OCI-LY3 (cell line): ENCODE measurements around the gene CNGB1.

Experiments
- H2AFZ ChIP-seq: fragments of 200-600, 300-600 bp; shearing (Covaris generic); 2 replicates; pipeline ENCODE4 v1.6.0; 2014; ENCODE audit warnings: antibody characterized with exemption, low read depth, low read length
- H3K27ac ChIP-seq: fragments of 200-600, 300-600 bp; sonication (generic); 2 replicates; pipeline ENCODE4 v1.5.1; 2014; ENCODE audit warnings: mild to moderate bottlenecking, low read length, moderate library complexity, mixed read lengths
- H3K27me3 ChIP-seq: fragments of 200-600, 300-600 bp; sonication (generic); 2 replicates; pipeline ENCODE4 v1.6.1; 2014; ENCODE audit warnings: low read depth, low read length, mixed read lengths
- H3K36me3 ChIP-seq: fragments of 200-600, 300-600 bp; sonication (generic); replicated peaks from 2 replicates; pipeline ENCODE3; 2014; ENCODE audit warnings: low read depth, low read length, mixed read lengths
- H3K4me1 ChIP-seq: fragments of 300-600, 200-600 bp; sonication (generic); 2 replicates; pipeline ENCODE4 v1.6.1; 2014; ENCODE audit warnings: low read length, mixed read lengths
- H3K4me2 ChIP-seq: fragments of 200-600, 300-600 bp; sonication (generic); 2 replicates; pipeline ENCODE4 v1.6.1; 2014; ENCODE audit warnings: low read length, mixed read lengths
- H3K4me3 ChIP-seq: fragments of 300-600, 200-600 bp; sonication (generic); 2 replicates; pipeline ENCODE4 v1.5.1; 2014; ENCODE audit warnings: antibody characterized with exemption, mild to moderate bottlenecking, low read length, moderate library complexity
- H3K79me2 ChIP-seq: fragments of 300-600, 200-600 bp; shearing (Covaris generic); 2 replicates; pipeline ENCODE4 v1.6.1; 2014; ENCODE audit warnings: mild to moderate bottlenecking, low read length, mixed read lengths
- H3K9ac ChIP-seq: fragments of 300-600, 200-600 bp; shearing (Covaris generic); 2 replicates; pipeline ENCODE4 v1.6.0; 2014; ENCODE audit warnings: mild to moderate bottlenecking, low read length, moderate library complexity
- H3K9me3 ChIP-seq: fragments of 200-600, 300-600 bp; shearing (Covaris generic); 2 replicates; pipeline ENCODE4 v1.6.1; 2014; ENCODE audit warnings: low read length, mixed read lengths; ENCODE audit not compliant: insufficient read depth
- H4K20me1 ChIP-seq: fragments of 200-600, 300-600 bp; sonication (generic); 2 replicates; pipeline ENCODE4 v1.6.1; 2016; ENCODE audit warnings: low read length, mixed read lengths; ENCODE audit not compliant: insufficient read depth
- CTCF ChIP-seq: fragments of 200-600, 300-600 bp; sonication (generic); IDR thresholded peaks from 2 replicates; pipeline ENCODE4 v1.5.1; 2014; ENCODE audit warnings: antibody characterized with exemption, low read length, low read depth
- EZH2phosphoT487 ChIP-seq: fragments of 200-600 bp; shearing (Covaris generic); IDR thresholded peaks from 2 replicates; pipeline ENCODE4 v1.6.1; 2018; ENCODE audit warnings: antibody characterized with exemption, mixed run types, low read depth

CNGB1 gene

GRCh38 chr16:57883953-57884654, 86.8 kb downstream of the CNGB1 start:
- TF ChIP-seq CTCF (no peak), EZH2phosphoT487 (no peak)
- Histone ChIP-seq H3K27me3 (peaks cover 30% of the 10 kb centered on the region), H3K9me3 (no peaks in the 10 kb centered on the region), H3K27ac (no peak overlapping the region), H3K36me3 (no peaks in the 10 kb centered on the region), H4K20me1 (no peaks in the 10 kb centered on the region), H2AFZ (no peak overlapping the region), H3K79me2 (no peaks in the 10 kb centered on the region), H3K9ac (no peak overlapping the region), H3K4me2 (no peak overlapping the region), H3K4me1 (no peaks in the 10 kb centered on the region), H3K4me3 (no peak overlapping the region)

GRCh38 chr16:57883480-57883879, 87.4 kb downstream of the CNGB1 start:
- Histone ChIP-seq H2AFZ (no peak overlapping the region), H3K79me2 (no peaks in the 10 kb centered on the region), H3K4me2 (no peak overlapping the region), H3K4me1 (peaks cover 5% of the 10 kb centered on the region; the same call in 1 of the 2 replicates), H3K27me3 (peaks cover 30% of the 10 kb centered on the region), H3K9ac (no peak overlapping the region), H3K4me3 (no peak overlapping the region), H3K9me3 (no peaks in the 10 kb centered on the region), H3K27ac (no peak overlapping the region), H4K20me1 (no peaks in the 10 kb centered on the region), H3K36me3 (no peaks in the 10 kb centered on the region)
- TF ChIP-seq EZH2phosphoT487 (no peak), CTCF (no peak)

- H3K4me1 ChIP-seq, result peaks cover 7% of the 10 kb centered on the region; the same call in 1 of the 2 replicates
- H3K79me2 ChIP-seq, result no peaks in the 10 kb centered on the region
- H3K27me3 ChIP-seq, result peaks cover 27% of the 10 kb centered on the region
- no peak overlapping the region for H2AFZ ChIP-seq
- TF ChIP-seq CTCF, result no peak
- TF ChIP-seq EZH2phosphoT487, result no peak
- no peaks in the 10 kb centered on the region for H3K36me3 ChIP-seq
- H3K27ac ChIP-seq, result no peak overlapping the region
- no peaks in the 10 kb centered on the region for H4K20me1 ChIP-seq
- no peak overlapping the region for H3K4me2 ChIP-seq
- no peaks in the 10 kb centered on the region for H3K9me3 ChIP-seq
- H3K9ac ChIP-seq, result no peak overlapping the region
- no peak overlapping the region for H3K4me3 ChIP-seq
Measured at GRCh38 chr16:57882792-57883191, 88.1 kb downstream of the CNGB1 start.

- Histone ChIP-seq H3K9me3 (no peaks in the 10 kb centered on the region), H3K4me3 (no peak overlapping the region), H3K79me2 (no peaks in the 10 kb centered on the region), H2AFZ (no peak overlapping the region), H3K36me3 (no peaks in the 10 kb centered on the region), H3K27ac (no peak overlapping the region), H3K4me2 (no peak overlapping the region), H3K27me3 (peaks cover 22% of the 10 kb centered on the region), H4K20me1 (no peaks in the 10 kb centered on the region), H3K9ac (no peak overlapping the region), H3K4me1 (peaks cover 7% of the 10 kb centered on the region; the same call in 1 of the 2 replicates)
- no peak for TF ChIP-seq CTCF
- TF ChIP-seq EZH2phosphoT487, result no peak
Measured at GRCh38 chr16:57882206-57882605, 88.7 kb downstream of the CNGB1 start.
